H1 (cell line): ENCODE results near the gene MAST2. TPM values are rescaled to one million over a fixed set of nuclear protein-coding genes. Genes with fewer than 3 reads are reported as not detected.

Experiments used
- CTCF ChIA-PET: fragments of 300-600 bp; sonication (Branson Sonifier 250); formaldehyde crosslinking; loops from one replicate; lab custom pipeline; 2021; ENCODE audit not compliant: partially characterized antibody; lab: Charles Lee
- POLR2A ChIA-PET: fragments of 300-600 bp; sonication (Branson Sonifier 250); formaldehyde crosslinking; loops from one replicate; lab custom pipeline; 2021; ENCODE audit warnings: inconsistent platforms; ENCODE audit not compliant: partially characterized antibody; lab: Charles Lee
- DNase-seq, 2 experiments: peaks; one replicate each; pipeline versions ENCODE4 v3.0.0 to v3.0.0-alpha.2; 2010 to 2022; ENCODE audit warnings: low spot score in 2 of 2, low read depth in 1 of 2, mixed read lengths in 1 of 2
- FAIRE-seq: peaks from 2 replicates; lab custom pipeline; 2011; peaks lifted over from hg19 to GRCh38; lab: Jason Lieb, UNC
- H2AFZ ChIP-seq: 2 replicates; pipeline ENCODE4 v1.8.1; 2012; ENCODE audit warnings: low read length, inconsistent platforms
- H2AK5ac ChIP-seq: 2 replicates; pipeline ENCODE4 v1.6.1; 2013; ENCODE audit warnings: low read depth, low read length
- H2BK120ac ChIP-seq: replicated peaks from 2 replicates; pipeline ENCODE3; 2013; ENCODE audit warnings: low read depth, low read length, inconsistent platforms
- H2BK12ac ChIP-seq: 2 replicates; pipeline ENCODE4 v1.6.1; 2013; ENCODE audit warnings: low read depth, low read length
- H2BK15ac ChIP-seq: 2 replicates; pipeline ENCODE4 v1.6.1; 2013; ENCODE audit warnings: low read length
- H2BK20ac ChIP-seq: 2 replicates; pipeline ENCODE4 v1.6.1; 2013; ENCODE audit warnings: low read length
- H2BK5ac ChIP-seq: 2 replicates; pipeline ENCODE4 v1.6.1; 2013; ENCODE audit warnings: low read depth, low read length
- H3K14ac ChIP-seq: 2 replicates; pipeline ENCODE4 v1.6.1; 2013; ENCODE audit warnings: inconsistent platforms; ENCODE audit not compliant: insufficient read length
- H3K18ac ChIP-seq: 2 replicates; pipeline ENCODE4 v1.6.1; 2013; ENCODE audit warnings: low read length; ENCODE audit errors: extremely low read depth
- H3K23ac ChIP-seq: 2 replicates; pipeline ENCODE4 v1.6.1; 2013; ENCODE audit warnings: inconsistent platforms; ENCODE audit not compliant: insufficient read length
- H3K23me2 ChIP-seq: 2 replicates; pipeline ENCODE4 v1.6.1; 2013; ENCODE audit warnings: low read depth, low read length
- H3K27ac ChIP-seq: 2 replicates; pipeline ENCODE4 v1.6.1; 2011; ENCODE audit warnings: low read depth, low read length, inconsistent platforms
- H3K27me3 ChIP-seq, 4 experiments: replicated peaks in 1 of 4; 1 replicate in 1 of 4; 2 replicates in 3 of 4; pipeline versions ENCODE4 v1.6.1 to v1.8.1; 2011 to 2013; ENCODE audit warnings: low read length in 3 of 4, mild to moderate bottlenecking in 3 of 4, inconsistent platforms in 2 of 4, mixed read lengths in 2 of 4, moderate library complexity in 1 of 4; ENCODE audit not compliant: control insufficient read depth in 3 of 4, insufficient read depth in 3 of 4; ENCODE audit errors: extremely low read depth in 1 of 4
- H3K36me3 ChIP-seq, 4 experiments: 2 replicates each; pipeline versions ENCODE4 v1.6.1 to v1.8.1; 2011 to 2013; ENCODE audit warnings: mild to moderate bottlenecking in 4 of 4, low read length in 3 of 4, moderate library complexity in 2 of 4, control low read depth in 1 of 4, inconsistent platforms in 1 of 4; ENCODE audit not compliant: insufficient read depth in 4 of 4, control insufficient read depth in 2 of 4
- H3K4ac ChIP-seq: replicated peaks from 2 replicates; pipeline ENCODE3; 2013; ENCODE audit warnings: low read length, low read depth, mixed read lengths, inconsistent platforms; ENCODE audit not compliant: insufficient read length
- H3K4me1 ChIP-seq, 4 experiments: replicated peaks in 1 of 4; 1 replicate in 1 of 4; 2 replicates in 3 of 4; pipeline versions ENCODE4 v1.6.1 to v1.8.1; 2011 to 2013; ENCODE audit warnings: low read length in 3 of 4, inconsistent platforms in 2 of 4, mixed read lengths in 1 of 4; ENCODE audit not compliant: insufficient read depth in 4 of 4, control insufficient read depth in 3 of 4
- H3K4me2 ChIP-seq, 2 experiments: 2 replicates each; pipeline versions ENCODE4 v1.6.1 to v1.8.1; 2011 to 2013; ENCODE audit warnings: low read depth in 2 of 2, low read length in 2 of 2, control low read depth in 1 of 2, inconsistent platforms in 1 of 2, mild to moderate bottlenecking in 1 of 2; ENCODE audit not compliant: insufficient read depth in 1 of 2
- H3K4me3 ChIP-seq, 4 experiments: fragments of 200-600, 300-600 bp in 1 of 4; sonication (generic), shearing (Covaris generic), sonication (Bioruptor Twin) in 1 of 4; 2 replicates each; pipeline versions ENCODE4 v1.5.1 to v1.8.1; 2011 to 2016; ENCODE audit warnings: low read length in 4 of 4, low read depth in 3 of 4, control low read depth in 2 of 4, inconsistent platforms in 2 of 4, mild to moderate bottlenecking in 2 of 4, mixed read lengths in 1 of 4, moderate library complexity in 1 of 4; ENCODE audit not compliant: insufficient read depth in 2 of 4; ENCODE audit errors: extremely low read depth in 1 of 4
- H3K56ac ChIP-seq: replicated peaks from 2 replicates; pipeline ENCODE3; 2013; ENCODE audit warnings: low read depth, mild to moderate bottlenecking, mixed read lengths, low read length, inconsistent platforms; ENCODE audit not compliant: insufficient read length
- H3K79me1 ChIP-seq: 2 replicates; pipeline ENCODE4 v1.6.1; 2013; ENCODE audit warnings: low read depth, low read length, control low read depth
- H3K79me2 ChIP-seq, 2 experiments: 2 replicates each; pipeline versions ENCODE4 v1.6.1 to v1.8.1; 2012 to 2013; ENCODE audit warnings: low read length in 2 of 2, mild to moderate bottlenecking in 2 of 2, inconsistent platforms in 1 of 2; ENCODE audit not compliant: insufficient read depth in 2 of 2, control insufficient read depth in 1 of 2
- H3K9ac ChIP-seq, 4 experiments: replicated peaks in 1 of 4; 1 replicate in 1 of 4; 2 replicates in 3 of 4; pipeline versions ENCODE4 v1.6.1 to v1.8.1; 2011 to 2013; ENCODE audit warnings: low read depth in 3 of 4, low read length in 3 of 4, control low read depth in 2 of 4, mild to moderate bottlenecking in 2 of 4, moderate library complexity in 2 of 4, inconsistent platforms in 1 of 4; ENCODE audit errors: extremely low read depth in 1 of 4
- H3K9me3 ChIP-seq, 2 experiments: 2 replicates each; pipeline versions ENCODE4 v1.6.1 to v1.8.1; 2012 to 2013; ENCODE audit warnings: mild to moderate bottlenecking in 2 of 2, moderate library complexity in 2 of 2, control low read depth in 1 of 2, inconsistent platforms in 1 of 2, low read depth in 1 of 2, low read length in 1 of 2, mixed read lengths in 1 of 2; ENCODE audit not compliant: insufficient read depth in 2 of 2
- H4K20me1 ChIP-seq, 2 experiments: replicated peaks in 1 of 2; 2 replicates each; pipeline versions ENCODE3 to v1.8.1; 2011 to 2013; ENCODE audit warnings: inconsistent platforms in 2 of 2, low read length in 2 of 2, mild to moderate bottlenecking in 1 of 2; ENCODE audit not compliant: insufficient read depth in 2 of 2, control insufficient read depth in 1 of 2
- H4K5ac ChIP-seq: 2 replicates; pipeline ENCODE4 v1.6.1; 2013; ENCODE audit warnings: low read length, low read depth, mixed read lengths, inconsistent platforms; ENCODE audit not compliant: insufficient read length
- H4K8ac ChIP-seq: 2 replicates; pipeline ENCODE4 v1.8.0; 2013; ENCODE audit warnings: mild to moderate bottlenecking, moderate library complexity, low read length, inconsistent platforms; ENCODE audit not compliant: insufficient read depth; ENCODE audit errors: extremely low read depth
- H4K91ac ChIP-seq: replicated peaks from 2 replicates; pipeline ENCODE3; 2013; ENCODE audit warnings: low read length, mixed read lengths, inconsistent platforms; ENCODE audit not compliant: insufficient read length
- CBX5 ChIP-seq: fragments of 300-800, 300-1000 bp; sonication (generic); IDR thresholded peaks from 2 replicates; pipeline ENCODE4 v1.7.1; 2016; ENCODE audit warnings: antibody characterized with exemption, low read length, low read depth
- ZNF274 ChIP-seq: IDR thresholded peaks from 2 replicates; pipeline ENCODE4 v1.7.0; 2012; ENCODE audit warnings: low read length, borderline replicate concordance; ENCODE audit errors: extremely low read depth
- WGBS, 2 experiments: shearing (Covaris generic) in 1 of 2; methylation state at CpG; one replicate each; pipeline versions ENCODE4 v1.1.6 to v1.1.7; 2013 to 2015; ENCODE audit warnings: low lambda C conversion rate in 2 of 2, mixed read lengths in 2 of 2, inconsistent platforms in 1 of 2, low coverage in 1 of 2, missing lambda C conversion rate in 1 of 2; ENCODE audit not compliant: insufficient replicate concordance in 2 of 2, insufficient coverage in 1 of 2, insufficient read length in 1 of 2; ENCODE audit errors: extremely low coverage in 1 of 2, missing lambda C conversion rate in 1 of 2; 5-methylcytosine and 5-hydroxymethylcytosine counted together
- polyA plus RNA-seq, 7 experiments: library from polyadenylated mRNA; depleted of rRNA in 3 of 7; stranded (reverse) in 5 of 7; unstranded in 2 of 7; fragments of >200 nt in 5 of 7; fragments of 200-250 nt in 2 of 7; gene quantifications; 1 replicate in 5 of 7; 2 replicates in 1 of 7; 4 replicates in 1 of 7; pipeline versions ENCODE4 v1.2.1 to v1.2.3, GENCODE V29; 2011 to 2013; ENCODE audit warnings: missing spikeins in 2 of 7, mixed read lengths in 2 of 7
- total RNA-seq: library from RNA; stranded (reverse); fragmentation: NEBNext Ultra II Directional; extraction: Animal tissue kit (Norgen Biotek cat#: 25700); gene quantifications from 2 replicates; pipeline ENCODE4 v1.2.1, GENCODE V29; 2021
- TF ChIP-seq, protein P1 (sequence below), 3 experiments: IDR thresholded peaks; 1 replicate in 2 of 3; 2 replicates in 1 of 3; pipeline versions ENCODE4 v1.5.1 to v1.6.1; 2011; ENCODE audit warnings: low read length in 3 of 3, mild to moderate bottlenecking in 3 of 3, inconsistent platforms in 2 of 3, low read depth in 1 of 3, moderate library complexity in 1 of 3; ENCODE audit not compliant: insufficient read depth in 1 of 3; ENCODE audit errors: control extremely low read depth in 1 of 3

MAST2 gene
- total and polyA plus RNA-seq, 2 of the 8 experiments (the other 6 are each of a cell fraction or from before 2014, with no cell fraction given) = 20.5 to 35.4 TPM

- Histone ChIP-seq H3K4me3 (no peak overlapping the region), H3K79me1 (peaks cover 3% of the 10 kb centered on the region; the same call in 1 of the 2 replicates), H2BK15ac (no peak overlapping the region), H4K5ac (no peak overlapping the region), H3K18ac (no peak overlapping the region), H3K27me3 (no peaks in the 10 kb centered on the region), H3K4me2 (no peak overlapping the region), H3K9me3 (peaks cover 0 to 5% of the 10 kb centered on the region in 2 experiments; a peak in 2 of 4 replicates), H2BK12ac (no peak overlapping the region), H3K23me2 (no peaks in the 10 kb centered on the region), H4K91ac (no peak overlapping the region), H2AFZ (no peak overlapping the region), H4K20me1 (peaks cover 0 to 4% of the 10 kb centered on the region in 2 experiments), H3K23ac (no peak overlapping the region), H3K9ac (no peak overlapping the region), H3K4ac (no peak overlapping the region), H2BK20ac (no peak overlapping the region), H4K8ac (no peak overlapping the region), H3K14ac (no peak overlapping the region), H2BK5ac (no peak overlapping the region), H3K56ac (no peak overlapping the region), H3K4me1 (peaks cover 0 to 2% (median under 1%) of the 10 kb centered on the region in 4 experiments; a peak in 2 of 7 replicates), H3K79me2 (peaks cover 0 to 61% of the 10 kb centered on the region in 2 experiments; a peak in 2 of 4 replicates), H2AK5ac (no peak overlapping the region), H2BK120ac (no peak overlapping the region), H3K27ac (no peak overlapping the region), H3K36me3 (peaks cover 0 to 8% (median 3%) of the 10 kb centered on the region in 4 experiments; a peak in 2 of 8 replicates)
- no peak for FAIRE-seq
- no peak for DNase-seq
- TF ChIP-seq ZNF274 = no peak
- TF ChIP-seq, protein P1, sequence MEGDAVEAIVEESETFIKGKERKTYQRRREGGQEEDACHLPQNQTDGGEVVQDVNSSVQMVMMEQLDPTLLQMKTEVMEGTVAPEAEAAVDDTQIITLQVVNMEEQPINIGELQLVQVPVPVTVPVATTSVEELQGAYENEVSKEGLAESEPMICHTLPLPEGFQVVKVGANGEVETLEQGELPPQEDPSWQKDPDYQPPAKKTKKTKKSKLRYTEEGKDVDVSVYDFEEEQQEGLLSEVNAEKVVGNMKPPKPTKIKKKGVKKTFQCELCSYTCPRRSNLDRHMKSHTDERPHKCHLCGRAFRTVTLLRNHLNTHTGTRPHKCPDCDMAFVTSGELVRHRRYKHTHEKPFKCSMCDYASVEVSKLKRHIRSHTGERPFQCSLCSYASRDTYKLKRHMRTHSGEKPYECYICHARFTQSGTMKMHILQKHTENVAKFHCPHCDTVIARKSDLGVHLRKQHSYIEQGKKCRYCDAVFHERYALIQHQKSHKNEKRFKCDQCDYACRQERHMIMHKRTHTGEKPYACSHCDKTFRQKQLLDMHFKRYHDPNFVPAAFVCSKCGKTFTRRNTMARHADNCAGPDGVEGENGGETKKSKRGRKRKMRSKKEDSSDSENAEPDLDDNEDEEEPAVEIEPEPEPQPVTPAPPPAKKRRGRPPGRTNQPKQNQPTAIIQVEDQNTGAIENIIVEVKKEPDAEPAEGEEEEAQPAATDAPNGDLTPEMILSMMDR (IDR thresholded peaks at IDR 0.05; ENCODE audit: control extremely low read depth in 1 of 3, insufficient read depth in 1 of 3, low read depth in 1 of 3, low read length in 3 of 3) = no peak
- TF ChIP-seq CBX5 = no peak
- 100% methylated on average over 2 of the region's 3 CpGs; no CpG with 5 or more reads in 1 of the 2 experiments for WGBS, 2 experiments
- CTCF ChIA-PET = interaction anchor here (1.3 kb wide), 1 partner anchor 19 kb away, joined by 3 read pairs; no protein-coding TSS in a partner anchor
- POLR2A ChIA-PET = no interaction called here
These were observed 17.4 kb downstream of the MAST2 start for GRCh38 chr1:45820788-45821187.
